Raji (cell line): Measurements from ENCODE around the gene GNAO1.

Source experiments
- POLR2A ChIP-seq: IDR thresholded peaks from 2 replicates; pipeline ENCODE4 v1.6.1; 2011; ENCODE audit warnings: low read depth, low read length, control low read depth; ENCODE audit not compliant: insufficient read depth

The GNAO1 gene

DNA sequence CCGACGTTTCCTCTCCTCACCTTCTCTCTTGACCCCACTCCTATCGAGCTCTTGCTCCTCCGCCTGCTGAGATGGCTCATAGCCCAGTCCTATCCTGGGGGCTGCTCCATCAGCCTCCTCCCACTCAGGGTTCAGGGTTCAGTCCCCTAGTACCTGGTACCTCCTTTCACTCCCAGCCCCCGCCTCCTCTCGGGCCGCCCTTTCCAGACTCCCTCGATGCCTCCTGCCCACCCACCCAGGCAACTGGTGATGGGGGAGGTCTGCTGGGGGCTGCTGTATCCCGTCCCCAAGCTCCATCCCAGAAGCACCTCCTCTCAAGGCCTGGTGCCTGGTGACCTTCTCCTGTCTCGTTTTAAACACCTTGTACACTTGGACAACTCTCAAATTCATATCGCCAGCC lies 140.1 kb downstream of the GNAO1 start:
- no peak for TF ChIP-seq POLR2A

DNA sequence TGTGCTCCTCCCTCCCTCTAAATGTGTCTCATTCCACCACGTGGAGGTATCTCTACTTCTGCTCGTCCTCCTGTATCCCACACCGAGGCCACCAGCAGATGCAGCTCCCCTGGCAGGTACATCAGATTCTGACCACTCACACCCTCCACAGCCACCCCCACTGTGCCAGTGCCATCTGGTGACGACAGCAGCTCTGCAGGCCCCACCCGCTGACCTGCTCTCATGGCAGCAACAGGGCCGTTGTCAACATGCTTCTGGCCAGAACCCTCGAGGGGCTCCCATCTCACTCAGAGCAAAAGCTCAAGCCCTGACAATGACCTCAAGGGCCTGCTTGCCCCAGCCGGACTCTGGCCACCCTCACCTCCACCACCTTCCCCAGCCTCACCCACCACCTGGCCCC lies 140.6 kb downstream of the GNAO1 start:
- no peak for TF ChIP-seq POLR2A

DNA sequence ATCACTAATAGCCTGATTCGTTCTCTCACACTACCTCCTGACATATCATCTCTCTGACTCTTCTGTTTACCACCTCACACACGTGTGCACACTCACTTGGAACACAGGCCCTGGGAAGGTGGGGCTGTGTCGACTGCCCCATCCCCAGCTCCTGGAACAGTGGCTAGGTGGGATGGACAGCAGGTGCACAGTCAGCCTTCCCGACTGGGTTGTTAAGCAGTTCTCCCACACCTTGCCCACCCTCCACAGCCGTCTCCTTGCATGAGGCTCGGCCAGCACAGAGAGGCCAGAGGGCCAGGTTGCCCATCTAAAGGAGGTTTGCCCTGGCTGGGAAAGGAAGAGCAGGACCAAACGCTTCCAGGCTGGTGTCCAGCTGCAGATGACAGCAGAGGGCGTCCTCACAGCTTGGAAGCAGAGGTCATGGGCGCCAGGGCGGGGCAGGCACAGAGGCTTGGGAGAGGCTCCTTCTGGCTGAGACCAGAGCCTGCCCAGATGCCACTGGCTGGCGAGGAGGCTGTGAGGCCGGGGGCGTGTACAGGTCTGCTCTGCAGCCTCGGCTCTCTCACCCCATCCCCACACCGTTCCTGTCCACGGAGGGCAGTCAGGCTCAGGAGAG lies 141.3 kb downstream of the GNAO1 start:
- TF ChIP-seq POLR2A: no peak

DNA sequence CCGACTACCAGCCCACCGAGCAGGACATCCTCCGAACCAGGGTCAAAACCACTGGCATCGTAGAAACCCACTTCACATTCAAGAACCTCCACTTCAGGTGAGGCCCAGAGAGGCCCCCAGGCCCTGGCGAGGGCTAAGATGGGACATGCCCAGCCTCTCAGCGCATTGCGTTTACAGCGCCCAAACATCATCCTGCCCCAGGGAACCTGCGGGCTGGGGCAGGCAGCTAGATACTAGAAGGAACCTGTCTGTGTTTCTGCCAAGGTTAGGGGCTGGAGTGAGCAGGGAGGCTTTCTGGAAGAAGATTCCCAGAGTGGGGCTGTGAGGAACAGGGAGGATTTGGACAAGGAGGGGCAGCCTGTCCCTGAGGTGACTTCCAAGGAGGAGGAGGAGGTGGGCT lies 143.5 kb downstream of the GNAO1 start:
- TF ChIP-seq POLR2A: no peak

DNA sequence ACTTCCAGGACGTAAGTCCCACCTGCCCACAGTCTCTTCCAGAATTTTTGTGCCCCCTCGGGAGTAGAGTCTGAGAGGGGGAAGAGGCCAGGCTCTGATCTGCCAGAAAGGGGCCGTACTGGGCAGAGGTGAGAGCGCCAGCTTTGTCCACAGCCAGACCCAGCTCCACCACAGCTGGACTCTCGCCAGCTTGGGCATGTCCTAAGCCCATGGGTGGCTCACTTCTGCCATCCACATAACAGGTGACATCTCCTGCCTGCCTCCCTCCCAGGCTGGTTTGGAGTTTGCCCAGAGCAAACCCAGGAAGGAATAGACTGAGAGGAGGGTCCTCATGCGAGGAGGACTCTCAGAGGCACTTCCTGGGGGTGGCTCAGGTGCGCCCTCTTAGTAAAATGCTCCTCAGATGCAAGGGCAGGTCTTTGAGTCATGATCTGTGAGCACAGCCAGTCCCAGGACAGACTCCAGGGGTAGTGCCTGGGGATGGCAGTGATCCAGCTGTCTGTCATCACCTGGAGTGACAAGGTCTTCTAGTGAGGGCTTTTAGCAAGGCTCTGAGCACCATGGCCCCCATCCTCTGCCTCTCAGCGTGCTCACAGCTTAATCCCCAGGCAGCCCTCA lies 144.9 kb downstream of the GNAO1 start:
- TF ChIP-seq POLR2A: no peak

DNA sequence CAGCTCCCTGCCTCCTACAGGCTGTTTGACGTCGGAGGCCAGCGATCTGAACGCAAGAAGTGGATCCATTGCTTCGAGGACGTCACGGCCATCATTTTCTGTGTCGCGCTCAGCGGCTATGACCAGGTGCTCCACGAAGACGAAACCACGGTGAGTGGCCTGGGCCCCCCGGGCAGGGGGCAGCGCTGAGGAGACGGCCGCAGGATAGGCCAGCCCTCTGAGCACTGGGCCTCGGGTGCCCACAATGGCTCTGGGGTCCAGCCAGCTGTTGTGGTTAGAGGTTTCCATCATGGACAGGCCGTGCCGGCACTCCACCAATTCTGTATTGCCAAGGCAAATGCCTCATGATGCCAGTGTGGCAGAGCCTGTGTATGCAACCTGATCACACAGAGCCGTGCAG lies 145.4 kb downstream of the GNAO1 start:
- no peak for TF ChIP-seq POLR2A

DNA sequence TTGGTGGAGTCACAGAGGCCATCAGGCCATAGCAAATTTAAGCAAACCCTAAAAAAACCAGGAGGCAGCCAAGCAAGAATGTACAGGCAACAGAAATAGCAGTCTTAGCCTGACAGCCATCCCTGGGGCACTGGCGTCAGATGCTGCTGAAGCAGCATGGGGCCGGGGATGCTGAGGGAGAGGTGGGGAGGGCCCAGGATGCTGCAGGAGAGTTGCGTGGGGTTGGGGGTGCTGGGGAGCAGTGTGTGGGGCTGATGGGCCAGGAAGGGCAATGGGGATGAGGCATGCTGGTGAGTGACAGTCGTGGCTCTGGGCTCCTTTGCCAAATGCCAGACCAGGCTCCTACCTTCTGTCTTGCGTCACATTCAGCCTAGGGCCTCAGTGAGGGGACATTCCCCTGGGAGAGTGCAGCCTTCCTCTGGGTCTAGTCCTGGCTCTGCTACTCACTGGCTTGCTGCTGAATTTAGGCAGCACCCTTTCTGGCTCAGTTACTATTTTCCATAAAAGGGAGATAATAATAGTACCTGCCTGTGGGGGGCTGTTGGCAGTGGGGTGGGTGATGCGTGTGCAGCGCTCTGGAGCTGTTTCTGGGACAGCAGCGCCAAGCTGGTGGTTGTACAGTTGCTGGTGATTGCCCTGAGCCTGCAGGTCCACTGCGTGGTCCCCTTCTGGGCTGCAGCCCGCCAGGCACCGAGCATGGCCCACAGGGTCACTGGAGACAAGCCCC lies 146.0 kb downstream of the GNAO1 start:
- TF ChIP-seq POLR2A: no peak

DNA sequence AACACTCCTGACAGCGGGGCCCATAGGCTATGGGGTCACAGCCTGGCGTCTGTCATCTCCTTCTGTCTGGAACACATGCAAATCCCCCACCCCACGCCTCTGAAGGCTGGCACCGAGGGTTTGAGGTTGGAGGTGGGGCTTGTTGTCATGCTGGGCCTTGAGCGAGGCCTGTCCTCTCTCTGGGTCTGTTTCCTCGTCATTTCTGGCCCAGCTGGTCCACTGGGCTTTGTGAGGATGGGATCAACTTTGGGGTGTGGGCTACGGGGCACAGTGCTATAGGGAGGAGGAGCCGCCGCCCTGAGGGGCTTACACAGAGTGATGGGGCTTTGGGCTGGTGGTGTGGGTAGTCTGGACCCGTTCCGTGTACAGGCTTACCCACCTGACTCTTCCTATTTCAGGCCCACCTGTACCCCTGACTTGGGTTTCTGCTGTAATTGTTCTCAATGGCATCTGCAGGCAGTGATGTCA lies 146.6 kb downstream of the GNAO1 start:
- no peak for TF ChIP-seq POLR2A

DNA sequence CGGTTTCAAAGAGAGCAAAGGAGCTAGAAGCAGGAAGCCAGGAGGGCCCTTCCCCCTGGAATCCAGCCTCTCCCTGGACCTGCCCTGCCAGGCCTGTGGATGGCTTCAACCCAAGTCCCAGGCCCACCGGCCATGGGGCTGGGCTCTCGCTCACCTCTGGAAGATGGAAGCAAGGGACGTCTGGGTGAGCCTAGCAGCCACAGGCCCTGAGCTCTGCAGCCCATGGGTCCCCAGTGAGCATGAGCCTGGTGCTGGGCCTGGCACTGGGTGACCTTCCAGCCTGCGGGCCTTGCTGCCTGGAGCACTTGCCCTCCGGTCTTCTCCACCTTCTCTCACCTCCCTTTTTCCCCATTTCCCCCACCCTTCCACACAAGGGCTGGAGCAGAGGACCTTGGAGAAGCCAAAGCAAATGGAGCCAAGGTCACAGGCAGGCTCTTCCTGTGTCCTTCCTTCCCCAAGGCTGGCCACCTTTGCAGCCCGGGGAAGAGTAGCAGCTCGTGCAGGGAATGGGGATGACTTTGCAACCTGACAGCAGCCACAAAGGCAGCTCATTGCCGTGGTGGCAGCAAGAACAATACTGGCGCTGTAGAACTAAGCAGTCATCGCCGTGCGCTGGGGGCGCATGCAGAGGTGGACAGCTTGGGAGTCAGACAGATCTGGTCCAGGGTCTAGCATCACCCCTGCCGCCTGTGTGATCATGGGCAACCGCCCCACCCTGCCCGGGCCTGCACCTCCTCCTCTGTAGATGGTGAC lies 147.5 kb downstream of the GNAO1 start:
- no peak for TF ChIP-seq POLR2A

DNA sequence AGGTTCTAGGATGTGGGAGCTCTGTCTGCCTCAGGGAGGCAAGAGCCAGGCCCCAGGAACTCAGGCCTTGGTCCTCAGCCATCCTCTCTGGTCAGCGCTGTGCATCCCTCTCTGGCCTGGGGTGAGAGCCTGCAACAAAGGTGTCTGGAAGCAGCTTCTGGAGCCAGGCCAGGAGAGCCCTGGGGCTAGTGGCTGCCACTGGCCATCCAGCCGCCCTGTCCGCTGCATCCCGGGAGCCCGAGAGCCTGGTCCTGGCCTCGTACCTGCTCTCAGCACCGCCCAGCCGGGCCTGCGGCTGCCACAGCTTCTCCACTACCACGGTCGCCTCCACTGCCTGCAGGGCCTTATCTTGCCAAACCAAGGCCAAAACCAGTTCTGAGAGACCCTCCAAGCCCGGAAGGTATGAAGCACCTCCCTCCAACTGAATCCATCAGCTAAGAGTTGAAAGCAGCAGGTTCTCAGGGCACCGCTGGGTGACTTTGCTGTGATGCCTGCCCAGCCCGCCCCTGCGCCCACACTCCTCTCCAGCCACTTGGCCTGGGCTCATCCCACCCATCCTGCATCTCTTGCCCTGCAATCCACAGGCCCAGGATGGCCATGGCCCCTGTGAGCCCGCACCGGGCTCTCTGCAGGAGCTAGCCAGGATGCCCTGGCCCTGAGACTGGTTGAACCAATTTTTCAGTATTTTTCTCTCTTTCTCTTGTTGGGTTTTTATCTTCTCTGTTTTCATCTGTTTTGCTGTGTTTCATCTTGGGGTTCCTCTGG lies 148.3 kb downstream of the GNAO1 start:
- no peak for TF ChIP-seq POLR2A

DNA sequence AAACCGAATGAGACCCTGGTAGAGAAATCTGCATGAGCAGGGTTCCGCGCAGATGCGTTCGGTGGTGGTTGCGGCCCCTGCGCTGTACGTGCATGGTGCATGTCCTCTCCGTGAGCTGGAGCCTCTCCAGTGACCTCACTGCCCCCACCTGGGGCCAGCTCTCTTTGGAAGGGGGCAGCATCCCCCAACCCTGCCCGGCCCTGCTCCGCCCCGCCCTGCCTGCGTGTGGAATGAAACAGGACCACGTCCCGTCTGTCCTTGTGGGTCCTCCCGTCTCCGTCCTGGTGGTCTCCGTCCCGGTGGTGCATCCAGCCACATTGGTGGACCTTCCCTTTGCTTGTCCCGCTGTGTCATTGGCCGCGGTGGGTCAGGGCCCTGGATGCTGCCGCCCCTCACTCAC lies 149.1 kb downstream of the GNAO1 start:
- no peak for TF ChIP-seq POLR2A

DNA sequence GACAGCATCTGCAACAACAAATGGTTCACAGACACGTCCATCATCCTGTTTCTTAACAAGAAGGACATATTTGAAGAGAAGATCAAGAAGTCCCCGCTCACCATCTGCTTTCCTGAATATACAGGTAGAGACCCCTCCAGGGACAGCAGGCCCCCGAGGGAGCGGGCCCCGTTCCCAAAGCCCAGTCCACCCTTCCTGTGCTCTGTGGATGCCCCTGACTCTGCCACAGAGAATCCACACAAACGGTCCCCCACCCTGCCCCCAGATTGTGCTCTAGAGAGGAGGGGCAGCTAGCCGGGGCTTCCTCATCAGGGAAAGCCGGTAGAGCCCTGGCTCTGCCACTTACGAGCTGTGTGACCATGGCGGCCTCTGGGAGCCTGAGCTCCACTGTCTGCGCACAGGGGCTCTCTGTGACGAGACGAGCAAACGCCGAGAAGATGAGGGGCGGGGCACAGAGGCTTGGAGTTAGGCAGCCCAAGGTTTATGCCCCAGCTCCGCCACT lies 149.6 kb downstream of the GNAO1 start:
- TF ChIP-seq POLR2A: no peak

DNA sequence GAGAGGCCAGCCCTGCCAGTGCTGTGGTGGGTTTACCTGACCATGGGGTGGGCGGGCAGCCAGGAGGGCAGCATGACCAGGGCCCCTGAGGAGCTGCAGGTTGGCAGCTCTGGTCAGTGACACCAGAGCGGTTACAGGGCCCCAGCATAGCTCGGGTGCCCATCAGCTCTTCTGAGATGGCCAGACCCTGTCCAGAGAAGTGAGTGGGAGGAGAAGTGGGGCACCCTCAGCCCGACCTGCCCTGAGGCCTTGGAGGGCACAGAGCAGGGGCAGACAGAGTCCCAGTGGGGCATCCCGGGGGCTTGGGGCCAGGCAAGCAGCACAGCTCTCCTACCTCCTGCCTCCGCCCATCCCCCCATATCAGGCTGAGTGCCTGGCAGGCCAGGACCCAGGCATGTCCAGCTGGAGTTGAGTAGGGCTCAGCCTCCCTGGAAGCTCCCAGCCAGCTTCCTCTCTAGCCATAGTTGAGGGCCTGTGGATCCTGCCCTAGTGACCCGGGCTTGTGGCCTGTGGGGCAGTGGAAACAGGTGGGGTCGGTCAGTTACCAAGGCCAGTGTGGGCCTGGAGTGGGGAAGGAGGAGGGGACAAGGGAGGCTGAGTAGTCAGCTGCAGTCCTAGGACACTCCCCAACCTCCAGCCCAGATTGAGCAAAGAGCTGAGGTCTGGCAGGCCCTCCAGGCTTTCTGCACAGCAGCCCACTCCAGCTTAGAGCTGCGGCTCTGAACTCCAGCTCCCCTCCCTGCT lies 150.5 kb downstream of the GNAO1 start:
- no peak for TF ChIP-seq POLR2A
